ENCODE results near the gene ST8SIA5. TPM values are rescaled to one million over a fixed set of nuclear protein-coding genes. Genes with fewer than 3 reads are reported as not detected.

The ST8SIA5 gene
- total and polyA plus RNA-seq, 2 experiments from 2014 or later, result 3.3 to 4.8 TPM

DNA sequence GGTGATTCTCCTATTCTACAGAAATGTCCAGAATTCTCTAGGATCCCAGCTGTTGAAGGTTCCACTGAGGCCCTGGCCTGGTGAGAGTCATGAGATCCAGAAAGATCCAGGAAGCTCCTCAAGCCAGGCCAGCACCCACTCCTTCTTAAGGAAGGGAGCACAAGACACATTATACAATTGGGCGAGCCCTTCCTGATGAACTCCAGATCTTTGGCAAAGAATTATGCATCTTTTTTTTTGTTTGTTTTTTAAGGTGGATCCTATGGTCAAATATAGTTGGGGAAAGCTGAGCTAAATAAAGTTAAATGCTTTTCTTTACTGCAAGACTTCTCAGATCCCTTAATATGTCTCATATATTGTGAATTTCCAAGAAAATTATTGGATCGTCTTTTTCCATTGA, 62.9 kb downstream of the ST8SIA5 start:
- Mint-ChIP-seq H3K27me3 (ENCODE audit: insufficient read depth, low read depth, poor library complexity) (peaks cover 10% of the 10 kb centered on the region), H3K36me3 (ENCODE audit: low read depth) (no peaks in the 10 kb centered on the region), H3K4me3 (no peak overlapping the region), H3K9me3 (peaks cover 2% of the 10 kb centered on the region; the same call in 2 of the 3 replicates), H3K27ac (no peak overlapping the region), H3K4me1 (peaks cover 23% of the 10 kb centered on the region)
- H3K27ac ChIP-seq (ENCODE audit: low read depth), result no peak overlapping the region
- H3K4me2 ChIP-seq, result no peak overlapping the region
- DNase-seq (ENCODE audit: low spot score) (no peak), ATAC-seq (no peak)
- TF ChIP-seq, protein P1, sequence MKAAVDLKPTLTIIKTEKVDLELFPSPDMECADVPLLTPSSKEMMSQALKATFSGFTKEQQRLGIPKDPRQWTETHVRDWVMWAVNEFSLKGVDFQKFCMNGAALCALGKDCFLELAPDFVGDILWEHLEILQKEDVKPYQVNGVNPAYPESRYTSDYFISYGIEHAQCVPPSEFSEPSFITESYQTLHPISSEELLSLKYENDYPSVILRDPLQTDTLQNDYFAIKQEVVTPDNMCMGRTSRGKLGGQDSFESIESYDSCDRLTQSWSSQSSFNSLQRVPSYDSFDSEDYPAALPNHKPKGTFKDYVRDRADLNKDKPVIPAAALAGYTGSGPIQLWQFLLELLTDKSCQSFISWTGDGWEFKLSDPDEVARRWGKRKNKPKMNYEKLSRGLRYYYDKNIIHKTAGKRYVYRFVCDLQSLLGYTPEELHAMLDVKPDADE (IDR thresholded peaks at IDR 0.05), result no peak
- TF ChIP-seq EZH2 (IDR thresholded peaks at IDR 0.05; ENCODE audit: low read depth, unreplicated experiment) (no peak), NANOG (IDR thresholded peaks at IDR 0.05; ENCODE audit: borderline replicate concordance) (no peak), CREB1 (CRISPR knock-in tag; IDR thresholded peaks at IDR 0.05; ENCODE audit: low read depth) (no peak), JUNB (IDR thresholded peaks at IDR 0.05; ENCODE audit: unreplicated experiment) (no peak), ZNF114 (CRISPR knock-in tag; IDR thresholded peaks at IDR 0.05) (no peak), ZNF331 (CRISPR knock-in tag; IDR thresholded peaks at IDR 0.05; ENCODE audit: low read depth) (no peak), POLR2AphosphoS5 (IDR thresholded peaks at IDR 0.05; ENCODE audit: low read depth) (no peak), EZH2phosphoT487 (IDR thresholded peaks at IDR 0.05; ENCODE audit: unreplicated experiment) (no peak)
- TF ChIP-seq, protein P2, sequence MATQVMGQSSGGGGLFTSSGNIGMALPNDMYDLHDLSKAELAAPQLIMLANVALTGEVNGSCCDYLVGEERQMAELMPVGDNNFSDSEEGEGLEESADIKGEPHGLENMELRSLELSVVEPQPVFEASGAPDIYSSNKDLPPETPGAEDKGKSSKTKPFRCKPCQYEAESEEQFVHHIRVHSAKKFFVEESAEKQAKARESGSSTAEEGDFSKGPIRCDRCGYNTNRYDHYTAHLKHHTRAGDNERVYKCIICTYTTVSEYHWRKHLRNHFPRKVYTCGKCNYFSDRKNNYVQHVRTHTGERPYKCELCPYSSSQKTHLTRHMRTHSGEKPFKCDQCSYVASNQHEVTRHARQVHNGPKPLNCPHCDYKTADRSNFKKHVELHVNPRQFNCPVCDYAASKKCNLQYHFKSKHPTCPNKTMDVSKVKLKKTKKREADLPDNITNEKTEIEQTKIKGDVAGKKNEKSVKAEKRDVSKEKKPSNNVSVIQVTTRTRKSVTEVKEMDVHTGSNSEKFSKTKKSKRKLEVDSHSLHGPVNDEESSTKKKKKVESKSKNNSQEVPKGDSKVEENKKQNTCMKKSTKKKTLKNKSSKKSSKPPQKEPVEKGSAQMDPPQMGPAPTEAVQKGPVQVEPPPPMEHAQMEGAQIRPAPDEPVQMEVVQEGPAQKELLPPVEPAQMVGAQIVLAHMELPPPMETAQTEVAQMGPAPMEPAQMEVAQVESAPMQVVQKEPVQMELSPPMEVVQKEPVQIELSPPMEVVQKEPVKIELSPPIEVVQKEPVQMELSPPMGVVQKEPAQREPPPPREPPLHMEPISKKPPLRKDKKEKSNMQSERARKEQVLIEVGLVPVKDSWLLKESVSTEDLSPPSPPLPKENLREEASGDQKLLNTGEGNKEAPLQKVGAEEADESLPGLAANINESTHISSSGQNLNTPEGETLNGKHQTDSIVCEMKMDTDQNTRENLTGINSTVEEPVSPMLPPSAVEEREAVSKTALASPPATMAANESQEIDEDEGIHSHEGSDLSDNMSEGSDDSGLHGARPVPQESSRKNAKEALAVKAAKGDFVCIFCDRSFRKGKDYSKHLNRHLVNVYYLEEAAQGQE (IDR thresholded peaks at IDR 0.05; ENCODE audit: unreplicated experiment), result no peak
- TF ChIP-seq, protein P3, sequence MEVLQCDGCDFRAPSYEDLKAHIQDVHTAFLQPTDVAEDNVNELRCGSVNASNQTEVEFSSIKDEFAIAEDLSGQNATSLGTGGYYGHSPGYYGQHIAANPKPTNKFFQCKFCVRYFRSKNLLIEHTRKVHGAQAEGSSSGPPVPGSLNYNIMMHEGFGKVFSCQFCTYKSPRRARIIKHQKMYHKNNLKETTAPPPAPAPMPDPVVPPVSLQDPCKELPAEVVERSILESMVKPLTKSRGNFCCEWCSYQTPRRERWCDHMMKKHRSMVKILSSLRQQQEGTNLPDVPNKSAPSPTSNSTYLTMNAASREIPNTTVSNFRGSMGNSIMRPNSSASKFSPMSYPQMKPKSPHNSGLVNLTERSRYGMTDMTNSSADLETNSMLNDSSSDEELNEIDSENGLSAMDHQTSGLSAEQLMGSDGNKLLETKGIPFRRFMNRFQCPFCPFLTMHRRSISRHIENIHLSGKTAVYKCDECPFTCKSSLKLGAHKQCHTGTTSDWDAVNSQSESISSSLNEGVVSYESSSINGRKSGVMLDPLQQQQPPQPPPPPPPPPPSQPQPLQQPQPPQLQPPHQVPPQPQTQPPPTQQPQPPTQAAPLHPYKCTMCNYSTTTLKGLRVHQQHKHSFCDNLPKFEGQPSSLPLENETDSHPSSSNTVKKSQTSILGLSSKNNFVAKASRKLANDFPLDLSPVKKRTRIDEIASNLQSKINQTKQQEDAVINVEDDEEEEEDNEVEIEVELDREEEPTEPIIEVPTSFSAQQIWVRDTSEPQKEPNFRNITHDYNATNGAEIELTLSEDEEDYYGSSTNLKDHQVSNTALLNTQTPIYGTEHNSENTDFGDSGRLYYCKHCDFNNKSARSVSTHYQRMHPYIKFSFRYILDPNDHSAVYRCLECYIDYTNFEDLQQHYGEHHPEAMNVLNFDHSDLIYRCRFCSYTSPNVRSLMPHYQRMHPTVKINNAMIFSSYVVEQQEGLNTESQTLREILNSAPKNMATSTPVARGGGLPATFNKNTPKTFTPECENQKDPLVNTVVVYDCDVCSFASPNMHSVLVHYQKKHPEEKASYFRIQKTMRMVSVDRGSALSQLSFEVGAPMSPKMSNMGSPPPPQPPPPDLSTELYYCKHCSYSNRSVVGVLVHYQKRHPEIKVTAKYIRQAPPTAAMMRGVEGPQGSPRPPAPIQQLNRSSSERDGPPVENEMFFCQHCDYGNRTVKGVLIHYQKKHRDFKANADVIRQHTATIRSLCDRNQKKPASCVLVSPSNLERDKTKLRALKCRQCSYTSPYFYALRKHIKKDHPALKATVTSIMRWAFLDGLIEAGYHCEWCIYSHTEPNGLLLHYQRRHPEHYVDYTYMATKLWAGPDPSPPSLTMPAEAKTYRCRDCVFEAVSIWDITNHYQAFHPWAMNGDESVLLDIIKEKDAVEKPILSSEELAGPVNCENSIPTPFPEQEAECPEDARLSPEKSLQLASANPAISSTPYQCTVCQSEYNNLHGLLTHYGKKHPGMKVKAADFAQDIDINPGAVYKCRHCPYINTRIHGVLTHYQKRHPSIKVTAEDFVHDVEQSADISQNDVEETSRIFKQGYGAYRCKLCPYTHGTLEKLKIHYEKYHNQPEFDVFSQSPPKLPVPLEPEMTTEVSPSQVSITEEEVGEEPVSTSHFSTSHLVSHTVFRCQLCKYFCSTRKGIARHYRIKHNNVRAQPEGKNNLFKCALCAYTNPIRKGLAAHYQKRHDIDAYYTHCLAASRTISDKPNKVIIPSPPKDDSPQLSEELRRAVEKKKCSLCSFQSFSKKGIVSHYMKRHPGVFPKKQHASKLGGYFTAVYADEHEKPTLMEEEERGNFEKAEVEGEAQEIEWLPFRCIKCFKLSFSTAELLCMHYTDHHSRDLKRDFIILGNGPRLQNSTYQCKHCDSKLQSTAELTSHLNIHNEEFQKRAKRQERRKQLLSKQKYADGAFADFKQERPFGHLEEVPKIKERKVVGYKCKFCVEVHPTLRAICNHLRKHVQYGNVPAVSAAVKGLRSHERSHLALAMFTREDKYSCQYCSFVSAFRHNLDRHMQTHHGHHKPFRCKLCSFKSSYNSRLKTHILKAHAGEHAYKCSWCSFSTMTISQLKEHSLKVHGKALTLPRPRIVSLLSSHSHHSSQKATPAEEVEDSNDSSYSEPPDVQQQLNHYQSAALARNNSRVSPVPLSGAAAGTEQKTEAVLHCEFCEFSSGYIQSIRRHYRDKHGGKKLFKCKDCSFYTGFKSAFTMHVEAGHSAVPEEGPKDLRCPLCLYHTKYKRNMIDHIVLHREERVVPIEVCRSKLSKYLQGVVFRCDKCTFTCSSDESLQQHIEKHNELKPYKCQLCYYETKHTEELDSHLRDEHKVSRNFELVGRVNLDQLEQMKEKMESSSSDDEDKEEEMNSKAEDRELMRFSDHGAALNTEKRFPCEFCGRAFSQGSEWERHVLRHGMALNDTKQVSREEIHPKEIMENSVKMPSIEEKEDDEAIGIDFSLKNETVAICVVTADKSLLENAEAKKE (CRISPR knock-in tag; IDR thresholded peaks at IDR 0.05), result no peak
- H4K20me1 ChIP-seq (replicated peaks; ENCODE audit: insufficient read depth), result no peaks in the 10 kb centered on the region
- no peaks in the 10 kb centered on the region for H3K27me3 ChIP-seq (ENCODE audit: insufficient read depth)
- no peaks in the 10 kb centered on the region for H3K36me3 ChIP-seq (ENCODE audit: insufficient read depth)
- no peak overlapping the region for H2AFZ ChIP-seq
- peaks cover 8% of the 10 kb centered on the region; the same call in 1 of the 2 replicates for H3K4me1 ChIP-seq (ENCODE audit: insufficient read depth)
- no peaks in the 10 kb centered on the region for H3K79me2 ChIP-seq (replicated peaks; ENCODE audit: insufficient read depth)
- H3K4me3 ChIP-seq, result no peak overlapping the region
- H3K9me2 ChIP-seq (ENCODE audit: insufficient read depth), result no peaks in the 10 kb centered on the region
- no peaks in the 10 kb centered on the region for H3F3A ChIP-seq (replicated peaks; ENCODE audit: low read depth)
